ENCODE data around the gene MAEL. TPM values are rescaled to one million over a fixed set of nuclear protein-coding genes. Genes with fewer than 3 reads are reported as not detected.

Gene MAEL
- total RNA-seq = not detected
- not detected for polyA plus RNA-seq

GRCh38 chr1:166988974-166989515 is at the start of gene MAEL:
TSS of gene MAEL (plus strand) at chr1:166989280. CDS start at chr1:166989353, 73 bp downstream.
- Histone ChIP-seq H3K36me3 (ENCODE audit: insufficient read depth, low read length) (no peaks in the 10 kb centered on the region), H3K4me3 (ENCODE audit: low read length) (no peak within 1 kb of the TSS), H3K9me3 (ENCODE audit: low read length) (no peaks in the 10 kb centered on the region), H3K4me1 (ENCODE audit: insufficient read depth, low read length) (no peaks in the 10 kb centered on the region), H3K27ac (ENCODE audit: low read depth, low read length) (no peak within 1 kb of the TSS), H3K27me3 (ENCODE audit: insufficient read depth, low read length, poor library complexity, severe bottlenecking) (no peaks in the 10 kb centered on the region)
- Mint-ChIP-seq H3K4me3 (no peak within 1 kb of the TSS), H3K9me3 (no peaks in the 10 kb centered on the region), H3K27me3 (peaks cover 11 to 26% of the 10 kb centered on the region in 2 donors), H3K4me1 (no peaks in the 10 kb centered on the region), H3K27ac (no peak within 1 kb of the TSS), H3K36me3 (no peaks in the 10 kb centered on the region)
- no peak for DNase-seq
- ChIA-PET POLR2A (no interaction called here), CTCF (no interaction called here)

DNA sequence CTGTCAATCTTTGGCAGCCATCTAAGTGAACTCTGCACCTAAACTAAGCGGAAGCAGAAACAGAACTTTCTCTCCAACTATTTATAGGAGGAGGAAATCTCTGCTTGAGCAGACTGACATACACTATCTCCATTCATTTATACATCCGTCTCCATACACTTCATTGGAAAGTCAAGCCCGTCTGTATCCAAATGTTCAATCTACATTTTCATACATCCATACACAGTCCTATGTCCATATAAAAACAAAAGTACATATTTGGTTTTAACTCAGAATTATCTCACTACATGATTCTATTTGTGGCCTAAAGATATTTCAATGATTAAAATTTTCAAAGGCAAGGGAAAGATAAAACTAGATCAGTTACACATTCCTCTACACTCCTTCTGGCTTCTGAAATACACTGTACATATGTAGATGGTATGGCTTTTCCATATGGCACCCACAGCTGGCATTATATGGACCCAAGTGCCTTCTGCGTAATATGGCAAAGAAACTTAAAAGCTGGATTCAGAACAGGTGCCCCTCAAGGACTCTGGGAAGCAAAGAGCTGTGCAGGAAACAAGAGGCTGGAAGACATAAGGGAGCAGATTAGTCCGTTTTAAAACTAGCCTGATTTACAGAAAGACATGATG is 49.2 kb upstream of the MAEL start:
- no peaks in the 10 kb centered on the region for H3K27me3 ChIP-seq (ENCODE audit: insufficient read depth, low read length, poor library complexity, severe bottlenecking)
- peaks cover 4% of the 10 kb centered on the region for H3K4me1 ChIP-seq (ENCODE audit: insufficient read depth, low read length)
- Mint-ChIP-seq H3K27me3 (peaks cover 5 to 32% of the 10 kb centered on the region in 2 donors), H3K4me1 (peaks cover 2 to 7% (median 6%) of the 10 kb centered on the region in 3 donors), H3K36me3 (no peaks in the 10 kb centered on the region), H3K4me3 (no peak overlapping the region), H3K9me3 (no peaks in the 10 kb centered on the region), H3K27ac (no peak overlapping the region)
- ChIA-PET CTCF (interaction anchor here (1.3 kb wide), 1 partner anchor 29 kb away, joined by 4 read pairs; no protein-coding TSS in a partner anchor), POLR2A (no interaction called here)
- no peaks in the 10 kb centered on the region for H3K9me3 ChIP-seq (ENCODE audit: low read length)
- no peak overlapping the region for H3K4me3 ChIP-seq (ENCODE audit: low read length)
- no peak overlapping the region for H3K27ac ChIP-seq (ENCODE audit: low read depth, low read length)
- no peak for DNase-seq
- H3K36me3 ChIP-seq (ENCODE audit: insufficient read depth, low read length) = no peaks in the 10 kb centered on the region

DNA sequence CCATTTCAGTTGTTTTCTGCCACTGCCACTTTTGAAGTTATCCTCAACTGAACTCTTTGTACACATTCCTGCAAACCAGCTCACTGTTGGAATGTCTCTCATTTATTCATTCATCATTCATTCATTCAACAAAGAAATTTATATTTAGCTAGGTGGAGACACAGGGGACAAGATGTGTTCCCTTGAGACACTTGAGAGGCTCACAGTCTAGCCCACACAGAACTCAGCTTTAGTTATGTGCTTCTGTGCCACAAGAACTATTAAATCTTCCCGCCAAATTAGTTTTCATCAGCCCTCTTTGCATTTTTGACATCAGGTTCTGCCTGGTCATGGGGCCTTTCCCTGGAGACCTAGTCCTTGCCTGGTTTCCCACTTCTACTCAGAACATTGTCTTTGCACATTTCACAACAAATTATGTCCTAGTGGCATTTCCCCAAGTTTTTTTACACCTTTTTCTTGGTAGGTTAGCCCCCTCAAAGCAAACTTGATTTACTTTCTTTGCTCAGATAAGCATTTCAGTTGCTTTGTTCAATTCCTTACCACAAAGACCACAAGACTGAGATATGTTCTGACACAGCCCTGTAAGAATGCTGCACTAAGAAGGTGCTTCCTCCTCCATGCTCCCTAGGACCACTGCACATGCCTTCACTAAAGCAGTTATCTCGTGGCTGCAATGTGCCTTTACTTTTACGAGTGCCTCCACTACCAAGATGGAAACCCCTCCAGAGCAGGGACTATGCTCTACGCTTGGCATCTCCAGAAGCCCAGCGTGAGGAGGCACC is 44.7 kb upstream of the MAEL start:
- Mint-ChIP-seq H3K36me3 (no peaks in the 10 kb centered on the region), H3K4me3 (peak overlapping the region in 1 of 7 donors; percentile 15), H3K9me3 (no peaks in the 10 kb centered on the region), H3K27ac (no peak overlapping the region), H3K27me3 (peaks cover 19 to 55% of the 10 kb centered on the region in 2 donors), H3K4me1 (peaks cover 2 to 21% (median 12%) of the 10 kb centered on the region in 3 donors)
- ChIA-PET POLR2A (no interaction called here), CTCF (no interaction called here)
- Histone ChIP-seq H3K9me3 (ENCODE audit: low read length) (no peaks in the 10 kb centered on the region), H3K4me3 (ENCODE audit: low read length) (no peak overlapping the region), H3K27ac (ENCODE audit: low read depth, low read length) (no peak overlapping the region), H3K4me1 (ENCODE audit: insufficient read depth, low read length) (peaks cover 7% of the 10 kb centered on the region), H3K27me3 (ENCODE audit: insufficient read depth, low read length, poor library complexity, severe bottlenecking) (peaks cover 9% of the 10 kb centered on the region), H3K36me3 (ENCODE audit: insufficient read depth, low read length) (no peaks in the 10 kb centered on the region)
- DNase-seq = peak in 1 of 5 donors; percentile 39

DNA sequence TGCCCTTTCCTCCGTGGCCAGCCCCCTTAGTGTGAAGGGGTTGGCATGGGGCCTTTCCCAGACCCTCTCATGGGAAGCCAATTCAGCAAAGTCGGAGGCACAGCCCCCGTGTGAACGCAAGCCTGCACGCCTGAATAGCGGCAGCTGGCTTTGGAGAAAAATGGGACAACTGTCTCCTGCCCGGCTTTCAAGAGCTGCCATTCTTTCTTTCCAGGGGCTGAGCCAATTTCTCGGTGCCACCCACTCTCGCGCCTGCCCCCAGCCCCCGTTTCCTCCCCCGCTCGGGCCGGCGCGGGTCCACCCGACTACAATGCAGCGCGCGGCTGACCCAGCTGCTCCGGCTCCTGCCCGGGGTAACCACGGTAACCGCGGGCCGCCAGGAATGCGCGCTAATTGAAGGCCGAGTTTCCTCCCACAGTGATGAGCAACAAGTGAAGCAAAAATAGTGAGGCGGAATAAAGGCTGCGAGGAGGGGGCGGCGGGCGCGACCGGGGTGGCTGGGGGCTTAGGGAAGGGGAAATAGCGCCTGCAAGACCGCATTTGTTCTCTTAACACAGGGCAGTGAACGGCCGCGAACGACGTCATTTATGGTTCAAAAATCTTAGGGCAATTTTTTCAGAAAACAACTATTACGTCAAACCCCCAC is 41.6 kb upstream of the MAEL start:
- POLR2A ChIA-PET = no interaction called here
- CTCF ChIA-PET = no interaction called here

DNA sequence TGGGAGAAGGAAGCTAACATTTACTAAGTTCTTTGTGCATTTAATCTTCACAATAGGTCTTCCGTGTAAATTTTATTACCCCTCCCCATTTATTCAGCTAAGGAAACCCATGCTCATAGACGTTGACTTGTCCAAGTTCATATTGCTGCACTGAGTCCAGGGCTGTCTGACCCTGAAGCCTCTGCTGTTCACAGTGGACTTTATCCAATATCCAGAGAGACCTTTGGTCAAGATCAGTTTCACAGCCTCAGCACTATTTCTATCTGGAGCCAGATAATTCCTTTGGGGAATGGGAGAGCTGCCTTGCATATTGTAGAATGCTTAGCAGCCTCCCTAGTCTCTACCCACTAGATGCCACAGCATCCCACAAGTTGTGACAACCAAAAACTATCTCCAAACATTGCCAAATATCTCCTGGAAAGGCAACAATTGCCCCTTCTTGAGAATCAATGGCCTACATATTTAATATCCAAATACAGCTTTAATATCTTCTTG is 40.2 kb upstream of the MAEL start:
- DNase-seq = no peak
- Mint-ChIP-seq H3K9me3 (no peaks in the 10 kb centered on the region), H3K36me3 (no peaks in the 10 kb centered on the region), H3K27me3 (peaks cover 21 to 63% of the 10 kb centered on the region in 2 donors), H3K4me3 (no peak overlapping the region), H3K27ac (no peak overlapping the region), H3K4me1 (peaks cover 2 to 21% (median 12%) of the 10 kb centered on the region in 3 donors)
- H3K4me1 ChIP-seq (ENCODE audit: insufficient read depth, low read length) = peaks cover 7% of the 10 kb centered on the region
- H3K9me3 ChIP-seq (ENCODE audit: low read length) = no peaks in the 10 kb centered on the region
- no peak overlapping the region for H3K4me3 ChIP-seq (ENCODE audit: low read length)
- ChIA-PET POLR2A (no interaction called here), CTCF (interaction anchor here (1.1 kb wide), 1 partner anchor 110 kb away, joined by 4 read pairs; no protein-coding TSS in a partner anchor)
- no peaks in the 10 kb centered on the region for H3K36me3 ChIP-seq (ENCODE audit: insufficient read depth, low read length)
- H3K27ac ChIP-seq (ENCODE audit: low read depth, low read length) = no peak overlapping the region
- H3K27me3 ChIP-seq (ENCODE audit: insufficient read depth, low read length, poor library complexity, severe bottlenecking) = peaks cover 9% of the 10 kb centered on the region

More for the DNA sequence above, 41.6 kb upstream of the MAEL start:
- Mint-ChIP-seq H3K36me3 (no peaks in the 10 kb centered on the region), H3K27me3 (peaks cover 22 to 58% of the 10 kb centered on the region in 2 donors), H3K9me3 (no peaks in the 10 kb centered on the region), H3K4me3 (peak overlapping the region in 1 of 7 donors; percentile 52), H3K27ac (no peak overlapping the region), H3K4me1 (peaks cover 2 to 21% (median 12%) of the 10 kb centered on the region in 3 donors)
- Histone ChIP-seq H3K4me1 (ENCODE audit: insufficient read depth, low read length) (peaks cover 7% of the 10 kb centered on the region), H3K27ac (ENCODE audit: low read depth, low read length) (no peak overlapping the region), H3K9me3 (ENCODE audit: low read length) (no peaks in the 10 kb centered on the region), H3K27me3 (ENCODE audit: insufficient read depth, low read length, poor library complexity, severe bottlenecking) (peaks cover 9% of the 10 kb centered on the region), H3K36me3 (ENCODE audit: insufficient read depth, low read length) (no peaks in the 10 kb centered on the region), H3K4me3 (ENCODE audit: low read length) (no peak overlapping the region)
- peak in 1 of 5 donors; percentile 9 for DNase-seq

DNA sequence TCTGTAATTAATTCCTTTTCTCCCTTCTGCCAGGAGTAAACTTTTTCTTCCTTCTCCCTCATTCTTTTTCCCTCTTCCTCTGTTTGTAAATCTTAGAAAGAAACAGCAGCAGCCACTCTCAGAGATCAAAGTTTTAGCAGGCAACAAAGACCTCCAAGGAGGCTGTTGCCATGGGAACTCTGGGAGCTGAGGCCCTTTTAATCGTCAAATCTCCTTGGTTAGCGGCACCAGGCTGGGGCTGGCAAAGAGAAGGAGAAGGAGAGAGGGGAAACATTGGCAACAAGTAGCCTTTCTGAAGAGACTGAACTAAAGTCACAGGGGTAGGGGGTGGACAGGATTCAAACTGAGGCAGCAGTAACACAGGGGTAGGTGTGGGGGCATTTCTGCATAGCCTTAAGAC is 38.9 kb upstream of the MAEL start:
- peaks cover 21 to 52% of the 10 kb centered on the region in 2 donors for H3K27me3 Mint-ChIP-seq
- no peaks in the 10 kb centered on the region for H3K36me3 Mint-ChIP-seq
- peaks cover 0 to 11% (median 5%) of the 10 kb centered on the region in 3 donors for H3K4me1 Mint-ChIP-seq
- H3K27ac Mint-ChIP-seq = no peak overlapping the region
- peaks cover 9% of the 10 kb centered on the region for H3K27me3 ChIP-seq (ENCODE audit: insufficient read depth, low read length, poor library complexity, severe bottlenecking)
- H3K4me3 ChIP-seq (ENCODE audit: low read length) = no peak overlapping the region
- no peak overlapping the region for H3K27ac ChIP-seq (ENCODE audit: low read depth, low read length)
- POLR2A ChIA-PET = no interaction called here
- CTCF ChIA-PET = interaction anchor here (1.1 kb wide), 1 partner anchor 108 kb away, joined by 4 read pairs; no protein-coding TSS in a partner anchor
- H3K9me3 Mint-ChIP-seq = no peaks in the 10 kb centered on the region
- DNase-seq = no peak
- H3K9me3 ChIP-seq (ENCODE audit: low read length) = no peaks in the 10 kb centered on the region
- no peaks in the 10 kb centered on the region for H3K36me3 ChIP-seq (ENCODE audit: insufficient read depth, low read length)
- H3K4me1 ChIP-seq (ENCODE audit: insufficient read depth, low read length) = peaks cover under 1% of the 10 kb centered on the region
- no peak overlapping the region for H3K4me3 Mint-ChIP-seq

DNA sequence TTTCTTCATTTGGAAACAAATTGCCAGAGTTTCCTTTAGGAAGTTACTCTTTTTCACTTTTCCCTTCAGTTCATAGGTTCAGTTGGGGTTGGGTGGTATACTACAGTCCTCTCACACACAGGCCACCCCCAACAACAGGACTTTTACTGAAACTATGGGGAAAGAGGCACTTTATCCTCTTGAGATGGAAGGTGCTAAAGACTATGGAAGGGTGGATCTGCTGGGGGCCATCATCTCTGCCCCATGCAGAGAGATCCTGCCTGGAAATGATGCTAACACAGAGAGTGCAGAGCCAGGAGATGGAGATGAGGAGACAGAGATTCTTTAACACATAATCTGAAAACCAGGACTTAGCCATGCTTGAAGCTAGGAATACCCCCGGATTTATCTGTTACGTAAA is 38.0 kb upstream of the MAEL start:
- H3K9me3 Mint-ChIP-seq = no peaks in the 10 kb centered on the region
- H3K4me3 ChIP-seq (ENCODE audit: low read length) = no peak overlapping the region
- no peaks in the 10 kb centered on the region for H3K36me3 ChIP-seq (ENCODE audit: insufficient read depth, low read length)
- H3K9me3 ChIP-seq (ENCODE audit: low read length) = no peaks in the 10 kb centered on the region
- H3K27me3 ChIP-seq (ENCODE audit: insufficient read depth, low read length, poor library complexity, severe bottlenecking) = peaks cover 9% of the 10 kb centered on the region
- H3K27ac Mint-ChIP-seq = no peak overlapping the region
- peaks cover 17 to 50% of the 10 kb centered on the region in 2 donors for H3K27me3 Mint-ChIP-seq
- no peaks in the 10 kb centered on the region for H3K36me3 Mint-ChIP-seq
- POLR2A ChIA-PET = no interaction called here
- H3K27ac ChIP-seq (ENCODE audit: low read depth, low read length) = no peak overlapping the region
- DNase-seq = no peak
- no peak overlapping the region for H3K4me3 Mint-ChIP-seq
- CTCF ChIA-PET = no interaction called here
- H3K4me1 Mint-ChIP-seq = peaks cover 0 to 8% (median 5%) of the 10 kb centered on the region in 3 donors
- no peaks in the 10 kb centered on the region for H3K4me1 ChIP-seq (ENCODE audit: insufficient read depth, low read length)

All from CD8-positive, alpha-beta memory T cell (primary cell).